Stimulated activated CD8-positive, alpha-beta memory T cell treated with anti-CD3 and anti-CD28 coated beads, Interleukin-2, amount 100 ng/mL, for 48 hours (primary cell): ENCODE measurements around the gene OR6S1.

Experiments used
- DNase-seq, 2 donors: peaks; one replicate each; pipeline ENCODE4 v3.0.0-alpha.2; 2020; ENCODE audit warnings: low read depth in 2 of 2

The OR6S1 gene

GRCh38 chr14:20641591-20641990 lies at the start of gene OR6S1:
Gene OR6S1, minus strand, starts transcription at chr14:20641691. Its CDS starts 0 bp downstream, at chr14:20641691.
- DNase-seq, result no peak

GRCh38 chr14:20690848-20691640 lies 49.6 kb upstream of the OR6S1 start:
- no peak for DNase-seq

GRCh38 chr14:20688167-20688839 lies 46.8 kb upstream of the OR6S1 start, which contains the start of gene ANG:
Gene ANG, plus strand, starts transcription at chr14:20688764. Its CDS starts 4,801 bp downstream, at chr14:20693565.
- no peak for DNase-seq

GRCh38 chr14:20687362-20688166 lies 46.1 kb upstream of the OR6S1 start:
- DNase-seq, result no peak

GRCh38 chr14:20686386-20687143 lies 45.1 kb upstream of the OR6S1 start:
- DNase-seq, result no peak

GRCh38 chr14:20684662-20685456 lies 43.4 kb upstream of the OR6S1 start:
- no peak for DNase-seq

GRCh38 chr14:20683891-20684661 lies 42.6 kb upstream of the OR6S1 start, which contains the start of gene RNASE4:
Gene RNASE4, plus strand, starts transcription at chr14:20684560. Its CDS starts 14,812 bp downstream, at chr14:20699372.
- peak; percentile 59 to 74 for DNase-seq

- peak; percentile 65 to 71 for DNase-seq
Measured at GRCh38 chr14:20683125-20683890, 41.8 kb upstream of the OR6S1 start.

- DNase-seq, result peak; percentile 57 to 63
Measured at GRCh38 chr14:20682435-20683124, 41.1 kb upstream of the OR6S1 start.

- DNase-seq, result no peak
Measured at GRCh38 chr14:20682127-20682434, 40.6 kb upstream of the OR6S1 start.

- DNase-seq, result peak; percentile 65 to 85
Measured at GRCh38 chr14:20681348-20682126, 40.0 kb upstream of the OR6S1 start.

GRCh38 chr14:20680843-20681347 lies 39.4 kb upstream of the OR6S1 start:
- no peak for DNase-seq

- no peak for DNase-seq
Measured at GRCh38 chr14:20680363-20680762, 38.9 kb upstream of the OR6S1 start.

- DNase-seq, result no peak
Measured at GRCh38 chr14:20679907-20680306, 38.4 kb upstream of the OR6S1 start.

- no peak for DNase-seq
Measured at GRCh38 chr14:20676072-20676471, 34.6 kb upstream of the OR6S1 start.

GRCh38 chr14:20675669-20676068 lies 34.2 kb upstream of the OR6S1 start:
- no peak for DNase-seq

GRCh38 chr14:20671597-20672283 lies 30.2 kb upstream of the OR6S1 start:
- no peak for DNase-seq
